DOHH2 (cell line): ENCODE data around the gene ADGRB3.

ENCODE experiments used
- H3F3A ChIP-seq: fragments of 200-600 bp; sonication (generic), shearing (Covaris generic); 2 replicates; pipeline ENCODE4 v1.6.0; 2016; ENCODE audit warnings: antibody characterized with exemption, mild to moderate bottlenecking; ENCODE audit not compliant: control insufficient read depth, insufficient read depth
- H3K27ac ChIP-seq: fragments of 200-600 bp; sonication (generic); 2 replicates; pipeline ENCODE4 v1.5.1; 2014; ENCODE audit warnings: low read depth, mild to moderate bottlenecking, low read length, moderate library complexity
- H3K27me3 ChIP-seq: fragments of 200-600 bp; sonication (generic); 2 replicates; pipeline ENCODE4 v1.6.1; 2014; ENCODE audit warnings: mild to moderate bottlenecking, low read length, mixed read lengths; ENCODE audit not compliant: control insufficient read depth
- H3K36me3 ChIP-seq: fragments of 200-600 bp; sonication (generic); 2 replicates; pipeline ENCODE4 v1.6.1; 2014; ENCODE audit warnings: mild to moderate bottlenecking, low read length, moderate library complexity, mixed read lengths; ENCODE audit not compliant: control insufficient read depth
- H3K4me1 ChIP-seq: fragments of 200-600 bp; sonication (generic); 2 replicates; pipeline ENCODE4 v1.6.1; 2014; ENCODE audit warnings: mild to moderate bottlenecking, low read length, mixed read lengths; ENCODE audit not compliant: control insufficient read depth
- H3K4me2 ChIP-seq: fragments of 200-600 bp; sonication (generic); 2 replicates; pipeline ENCODE4 v1.6.0; 2014; ENCODE audit warnings: mild to moderate bottlenecking, low read length, moderate library complexity
- H3K4me3 ChIP-seq: fragments of 200-600 bp; sonication (generic); 2 replicates; pipeline ENCODE4 v1.5.1; 2014; ENCODE audit warnings: mild to moderate bottlenecking, low read length, mixed read lengths
- H3K79me2 ChIP-seq: fragments of 200-600 bp; sonication (generic); 2 replicates; pipeline ENCODE4 v1.6.1; 2014; ENCODE audit warnings: mild to moderate bottlenecking, low read length, mixed read lengths; ENCODE audit not compliant: control insufficient read depth
- H3K9me2 ChIP-seq: fragments of 200-600 bp; sonication (generic); replicated peaks from 2 replicates; pipeline ENCODE4 v1.6.1; 2014; ENCODE audit warnings: mild to moderate bottlenecking, low read length, mixed read lengths; ENCODE audit not compliant: control insufficient read depth
- H3K9me3 ChIP-seq: fragments of 200-600 bp; sonication (generic); 2 replicates; pipeline ENCODE4 v1.6.1; 2014; ENCODE audit warnings: antibody characterized with exemption, low read length, mixed read lengths; ENCODE audit not compliant: control insufficient read depth, insufficient read depth
- H4K20me1 ChIP-seq: fragments of 200-600 bp; sonication (generic); 2 replicates; pipeline ENCODE4 v1.6.0; 2014; ENCODE audit warnings: low read depth, mild to moderate bottlenecking, antibody characterized with exemption, low read length, moderate library complexity; ENCODE audit not compliant: control insufficient read depth, insufficient read depth
- CTCF ChIP-seq: fragments of 200-600 bp; sonication (generic); IDR thresholded peaks from one replicate; pipeline ENCODE4 v1.5.1; 2014; ENCODE audit warnings: antibody characterized with exemption, mild to moderate bottlenecking, low read depth, low read length; ENCODE audit not compliant: poor library complexity, severe bottlenecking
- EZH2phosphoT487 ChIP-seq: fragments of 200-600 bp; sonication (generic); IDR thresholded peaks from 2 replicates; pipeline ENCODE4 v1.6.1; 2017; ENCODE audit warnings: borderline replicate concordance, mild to moderate bottlenecking, antibody characterized with exemption, low read length, moderate library complexity, mixed read lengths

Gene ADGRB3

GRCh38 chr6:69390125-69390524, 755.0 kb downstream of the ADGRB3 start:
- Histone ChIP-seq H3K4me1 (no peaks in the 10 kb centered on the region), H3K9me2 (no peaks in the 10 kb centered on the region), H3K9me3 (no peaks in the 10 kb centered on the region), H3K27ac (no peak overlapping the region), H3F3A (no peaks in the 10 kb centered on the region), H3K4me3 (no peak overlapping the region), H3K4me2 (no peak overlapping the region), H3K27me3 (no peaks in the 10 kb centered on the region), H3K79me2 (no peaks in the 10 kb centered on the region), H3K36me3 (no peaks in the 10 kb centered on the region), H4K20me1 (no peaks in the 10 kb centered on the region)
- TF ChIP-seq CTCF (no peak), EZH2phosphoT487 (no peak)

- Histone ChIP-seq H3K4me1 (no peaks in the 10 kb centered on the region), H3K36me3 (no peaks in the 10 kb centered on the region), H4K20me1 (no peaks in the 10 kb centered on the region), H3F3A (no peaks in the 10 kb centered on the region), H3K27me3 (no peaks in the 10 kb centered on the region), H3K4me3 (no peak overlapping the region), H3K9me3 (no peaks in the 10 kb centered on the region), H3K79me2 (no peaks in the 10 kb centered on the region), H3K27ac (no peak overlapping the region), H3K9me2 (no peaks in the 10 kb centered on the region), H3K4me2 (no peak overlapping the region)
- TF ChIP-seq CTCF: no peak
- no peak for TF ChIP-seq EZH2phosphoT487
Observed at GRCh38 chr6:69391106-69391505, 756.0 kb downstream of the ADGRB3 start.

- Histone ChIP-seq H3K4me3 (no peak overlapping the region), H4K20me1 (no peaks in the 10 kb centered on the region), H3K4me2 (no peak overlapping the region), H3K79me2 (no peaks in the 10 kb centered on the region), H3K27me3 (no peaks in the 10 kb centered on the region), H3K9me2 (no peaks in the 10 kb centered on the region), H3K36me3 (no peaks in the 10 kb centered on the region), H3K9me3 (no peaks in the 10 kb centered on the region), H3K4me1 (no peaks in the 10 kb centered on the region), H3K27ac (no peak overlapping the region), H3F3A (no peaks in the 10 kb centered on the region)
- TF ChIP-seq EZH2phosphoT487: no peak
- no peak for TF ChIP-seq CTCF
Observed at GRCh38 chr6:69392745-69393144, 757.7 kb downstream of the ADGRB3 start.

GRCh38 chr6:69398311-69398710, 763.2 kb downstream of the ADGRB3 start:
- Histone ChIP-seq H4K20me1 (no peaks in the 10 kb centered on the region), H3K4me3 (no peak overlapping the region), H3F3A (no peaks in the 10 kb centered on the region), H3K27ac (no peak overlapping the region), H3K79me2 (no peaks in the 10 kb centered on the region), H3K4me1 (no peaks in the 10 kb centered on the region), H3K4me2 (no peak overlapping the region), H3K36me3 (no peaks in the 10 kb centered on the region), H3K9me2 (no peaks in the 10 kb centered on the region), H3K9me3 (no peaks in the 10 kb centered on the region), H3K27me3 (no peaks in the 10 kb centered on the region)
- TF ChIP-seq EZH2phosphoT487 (no peak), CTCF (no peak)
